Pancreas (tissue), 10 donors: ENCODE results near the gene HHATL. TPM values are rescaled to one million over a fixed set of nuclear protein-coding genes. Genes with fewer than 3 reads are reported as not detected.

Experiments
- ATAC-seq, 4 donors: fragments of 200-7000 bp; cut with Tn5 transposase; one replicate each; pipeline versions ENCODE4 v1.8.0 to v1.9.1; 2020; ENCODE audit warnings: mild to moderate bottlenecking in 4 of 4, moderate library complexity in 4 of 4
- DNase-seq, 6 donors: peaks; one replicate each; pipeline ENCODE4 v3.0.0-alpha.2; 2020
- FAIRE-seq: peaks from 2 replicates; lab custom pipeline; 2012; peaks lifted over from hg19 to GRCh38; lab: Jason Lieb, UNC
- H3K27ac ChIP-seq, 4 donors: fragments of 200-600 bp; sonication (generic); 1 replicate in 3 of 4; 2 replicates in 1 of 4; pipeline versions ENCODE4 v1.5.0 to v1.8.0; 2020
- H3K27me3 ChIP-seq, 4 donors: fragments of 200-600 bp; one replicate each; pipeline ENCODE4 v1.8.0; 2021
- H3K36me3 ChIP-seq, 3 donors: fragments of 200-600 bp; sonication (generic) in 1 of 3; one replicate each; pipeline versions ENCODE4 v1.5.0 to v1.8.0; 2020 to 2021
- H3K4me1 ChIP-seq, 3 donors: fragments of 200-600 bp; one replicate each; pipeline ENCODE4 v1.8.0; 2021
- H3K4me3 ChIP-seq, 4 donors: fragments of 200-600 bp; sonication (generic) in 2 of 4; one replicate each; pipeline versions ENCODE4 v1.5.0 to v1.8.0; 2020 to 2021
- H3K9me3 ChIP-seq, 4 donors: fragments of 200-600 bp; one replicate each; pipeline ENCODE4 v1.8.0; 2021
- CTCF ChIP-seq, 4 donors: fragments of 200-600 bp; sonication (generic) in 3 of 4; IDR thresholded peaks; one replicate each; pipeline versions ENCODE4 v1.5.0 to v1.8.0; 2021; ENCODE audit warnings: antibody characterized with exemption in 4 of 4
- WGBS, 2 donors: extraction: QIAGEN DNeasy Blood & Tissue Kit; methylation state at CpG; one replicate each; pipeline ENCODE4 v1.1.7; 2013; 5-methylcytosine and 5-hydroxymethylcytosine counted together
- intact Hi-C, 3 donors: fragments of 100-400 bp; cut with DNase I; formaldehyde crosslinking; loops; one replicate each; pipeline versions ENCODE4 v1.11.1 to v1.14.2; 2022
- polyA plus RNA-seq, 2 donors: library from polyadenylated mRNA; stranded (reverse); fragments of 200-250 nt; gene quantifications; one replicate each; pipeline ENCODE4 v1.2.3, GENCODE V29; 2013
- total RNA-seq, 6 donors: library from RNA; stranded (reverse); fragmentation: NEBNext Ultra II Directional in 4 of 6; extraction: Animal tissue kit (Norgen Biotek cat#: 25700) in 4 of 6; gene quantifications; one replicate each; pipeline versions ENCODE4 v1.2.1 to v1.2.4, GENCODE V29; 2021 to 2023
- donor health status: healthy with polysubstance abuse.
- donor health status: DM: no; HTN: no; CAD: no; lungs with moderate emphysema.
- donor health status: DM: no; HTN: no; CAD: no.
- donor health status: control.
- donor health status: control.
- donor health status: Bipolar disorder and iron deficiency.
- donor health status: DM: yes; HTN: yes; CAD: no.
- donor health status: DM: no; HTN: no; CAD: no.
- donor health status: DM: no; HTN: no; CAD: no.
- donor health status: DM: yes; HTN: yes; CAD: no.

The HHATL gene
- total and polyA plus RNA-seq, 8 donors, result 0.42 to 17.8 (median 2.4) TPM; not detected in 1

GRCh38 chr3:42741796-42742195 lies 39.2 kb upstream of the HHATL start:
- DNase-seq (peak in 1 of 6 donors; percentile 3), FAIRE-seq (no peak), ATAC-seq (no peak)
- Histone ChIP-seq H3K4me1 (peaks cover 0 to 12% (median 2%) of the 10 kb centered on the region in 3 donors), H3K27me3 (no peaks in the 10 kb centered on the region), H3K27ac (no peak overlapping the region), H3K36me3 (no peaks in the 10 kb centered on the region), H3K4me3 (no peak overlapping the region), H3K9me3 (no peaks in the 10 kb centered on the region)
- TF ChIP-seq CTCF (IDR thresholded peaks at IDR 0.05), result no peak
- intact Hi-C loops, result loop anchor here in 1 of 3 donors (10.0 kb wide), 1 partner anchor 157 kb away; the partner anchor contains the start of gene SEC22C
- WGBS, 2 donors, result 74 to 80% methylated on average over 3 of the region's 3 CpGs

DNA sequence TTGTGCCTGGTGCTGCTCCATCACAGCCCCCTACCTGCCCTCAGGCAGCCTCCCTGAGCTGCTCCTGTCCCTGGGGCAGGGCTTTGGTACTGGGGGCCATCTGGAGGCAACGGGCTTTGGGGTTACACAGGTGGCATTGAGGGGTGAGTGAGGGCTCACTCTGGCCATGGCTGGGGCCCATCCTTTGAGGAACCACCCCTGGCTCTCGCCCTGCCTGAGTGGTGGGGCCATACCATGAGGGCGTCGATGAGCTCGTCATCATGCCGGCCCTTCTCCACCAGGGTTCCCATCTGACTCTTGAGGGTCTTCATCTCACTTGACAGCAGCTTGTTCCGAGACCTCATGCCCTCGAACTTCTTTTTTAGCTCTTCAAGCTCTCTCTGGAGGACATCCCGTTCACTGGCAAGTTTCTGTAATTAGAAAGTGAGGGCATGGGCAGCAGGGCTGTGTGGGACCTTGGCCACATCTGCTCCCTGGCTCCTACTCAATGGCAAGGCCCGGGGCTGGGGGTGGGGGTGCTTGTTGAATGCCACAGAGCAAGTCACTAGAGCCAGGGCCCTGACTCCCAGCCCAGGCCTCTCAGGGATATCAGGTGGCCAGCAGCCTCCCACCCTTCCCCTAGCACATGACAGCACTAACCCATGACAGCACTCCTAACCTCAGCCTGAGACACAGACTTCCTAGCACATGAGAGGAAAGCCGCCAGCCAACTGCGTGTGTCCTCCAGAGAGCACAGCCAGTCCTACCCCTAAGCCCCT lies 37.0 kb upstream of the HHATL start:
- no peak overlapping the region for H3K4me3 ChIP-seq
- H3K4me1 ChIP-seq, result no peaks in the 10 kb centered on the region
- H3K36me3 ChIP-seq, result no peaks in the 10 kb centered on the region
- no peaks in the 10 kb centered on the region for H3K27me3 ChIP-seq
- intact Hi-C loops, result loop anchor here in 1 of 3 donors (10.0 kb wide), 1 partner anchor 155 kb away; the partner anchor contains the start of gene SEC22C
- ATAC-seq (peak in 1 of 4 donors; percentile 6), FAIRE-seq (no peak), DNase-seq (no peak)
- H3K9me3 ChIP-seq, result no peaks in the 10 kb centered on the region
- no peak overlapping the region for H3K27ac ChIP-seq
- TF ChIP-seq CTCF (IDR thresholded peaks at IDR 0.05), result no peak
- 82 to 85% methylated on average over 12 of the region's 12 CpGs for WGBS, 2 donors

- Histone ChIP-seq H3K4me3 (no peak overlapping the region), H3K27me3 (no peaks in the 10 kb centered on the region), H3K9me3 (no peaks in the 10 kb centered on the region), H3K4me1 (no peaks in the 10 kb centered on the region), H3K36me3 (no peaks in the 10 kb centered on the region), H3K27ac (no peak overlapping the region)
- WGBS, 2 donors, result 90 to 96% methylated on average over 6 of the region's 6 CpGs
- ATAC-seq (no peak), DNase-seq (no peak), FAIRE-seq (no peak)
- no peak for TF ChIP-seq CTCF (IDR thresholded peaks at IDR 0.05)
- intact Hi-C loops, result no loop called here
These were observed 33.9 kb upstream of the HHATL start for GRCh38 chr3:42736531-42736930.

- no peak for TF ChIP-seq CTCF (IDR thresholded peaks at IDR 0.05)
- intact Hi-C loops, result no loop called here
- FAIRE-seq (no peak), ATAC-seq (no peak), DNase-seq (no peak)
- no peak overlapping the region for H3K27ac ChIP-seq
- H3K4me1 ChIP-seq, result no peaks in the 10 kb centered on the region
- H3K9me3 ChIP-seq, result no peaks in the 10 kb centered on the region
- 41% methylated on average over 1 of the region's 1 CpG for WGBS, 2 donors
- H3K36me3 ChIP-seq, result no peaks in the 10 kb centered on the region
- no peaks in the 10 kb centered on the region for H3K27me3 ChIP-seq
- no peak overlapping the region for H3K4me3 ChIP-seq
These were observed 33.5 kb upstream of the HHATL start for GRCh38 chr3:42736081-42736480.

GRCh38 chr3:42735615-42736014 lies 33.0 kb upstream of the HHATL start:
- no peak overlapping the region for H3K27ac ChIP-seq
- no peak for FAIRE-seq

More at GRCh38 chr3:42735615-42736014, 33.0 kb upstream of the HHATL start:
- ATAC-seq (no peak), DNase-seq (no peak)
- no peaks in the 10 kb centered on the region for H3K4me1 ChIP-seq
- 91 to 96% methylated on average over 11 to 12 of the region's 12 CpGs for WGBS, 2 donors
- no peak for TF ChIP-seq CTCF (IDR thresholded peaks at IDR 0.05)
- H3K4me3 ChIP-seq, result no peak overlapping the region
- intact Hi-C loops, result no loop called here
- no peaks in the 10 kb centered on the region for H3K9me3 ChIP-seq
- no peaks in the 10 kb centered on the region for H3K27me3 ChIP-seq
- no peaks in the 10 kb centered on the region for H3K36me3 ChIP-seq
